T-helper 9 cell (primary cell): ENCODE measurements around the gene ZNF592.
"Not testable (repeated sequence)": the region's sequence is repeated elsewhere in the genome, so short reads cannot be mapped to it uniquely, and the experiment has no call there.

Experiments
- DNase-seq: peaks from one replicate; pipeline ENCODE4 v3.0.0-alpha.2; 2020
- total RNA-seq, 2 donors: gene quantifications; one replicate each; lab custom pipeline; 2026; lab: John Stamatoyannopoulos, UW

Gene ZNF592, protein sequence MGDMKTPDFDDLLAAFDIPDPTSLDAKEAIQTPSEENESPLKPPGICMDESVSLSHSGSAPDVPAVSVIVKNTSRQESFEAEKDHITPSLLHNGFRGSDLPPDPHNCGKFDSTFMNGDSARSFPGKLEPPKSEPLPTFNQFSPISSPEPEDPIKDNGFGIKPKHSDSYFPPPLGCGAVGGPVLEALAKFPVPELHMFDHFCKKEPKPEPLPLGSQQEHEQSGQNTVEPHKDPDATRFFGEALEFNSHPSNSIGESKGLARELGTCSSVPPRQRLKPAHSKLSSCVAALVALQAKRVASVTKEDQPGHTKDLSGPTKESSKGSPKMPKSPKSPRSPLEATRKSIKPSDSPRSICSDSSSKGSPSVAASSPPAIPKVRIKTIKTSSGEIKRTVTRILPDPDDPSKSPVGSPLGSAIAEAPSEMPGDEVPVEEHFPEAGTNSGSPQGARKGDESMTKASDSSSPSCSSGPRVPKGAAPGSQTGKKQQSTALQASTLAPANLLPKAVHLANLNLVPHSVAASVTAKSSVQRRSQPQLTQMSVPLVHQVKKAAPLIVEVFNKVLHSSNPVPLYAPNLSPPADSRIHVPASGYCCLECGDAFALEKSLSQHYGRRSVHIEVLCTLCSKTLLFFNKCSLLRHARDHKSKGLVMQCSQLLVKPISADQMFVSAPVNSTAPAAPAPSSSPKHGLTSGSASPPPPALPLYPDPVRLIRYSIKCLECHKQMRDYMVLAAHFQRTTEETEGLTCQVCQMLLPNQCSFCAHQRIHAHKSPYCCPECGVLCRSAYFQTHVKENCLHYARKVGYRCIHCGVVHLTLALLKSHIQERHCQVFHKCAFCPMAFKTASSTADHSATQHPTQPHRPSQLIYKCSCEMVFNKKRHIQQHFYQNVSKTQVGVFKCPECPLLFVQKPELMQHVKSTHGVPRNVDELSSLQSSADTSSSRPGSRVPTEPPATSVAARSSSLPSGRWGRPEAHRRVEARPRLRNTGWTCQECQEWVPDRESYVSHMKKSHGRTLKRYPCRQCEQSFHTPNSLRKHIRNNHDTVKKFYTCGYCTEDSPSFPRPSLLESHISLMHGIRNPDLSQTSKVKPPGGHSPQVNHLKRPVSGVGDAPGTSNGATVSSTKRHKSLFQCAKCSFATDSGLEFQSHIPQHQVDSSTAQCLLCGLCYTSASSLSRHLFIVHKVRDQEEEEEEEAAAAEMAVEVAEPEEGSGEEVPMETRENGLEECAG (N-terminal part only)
- total RNA-seq = 66.4 to 91.9 reads per million in 2 donors

DNA sequence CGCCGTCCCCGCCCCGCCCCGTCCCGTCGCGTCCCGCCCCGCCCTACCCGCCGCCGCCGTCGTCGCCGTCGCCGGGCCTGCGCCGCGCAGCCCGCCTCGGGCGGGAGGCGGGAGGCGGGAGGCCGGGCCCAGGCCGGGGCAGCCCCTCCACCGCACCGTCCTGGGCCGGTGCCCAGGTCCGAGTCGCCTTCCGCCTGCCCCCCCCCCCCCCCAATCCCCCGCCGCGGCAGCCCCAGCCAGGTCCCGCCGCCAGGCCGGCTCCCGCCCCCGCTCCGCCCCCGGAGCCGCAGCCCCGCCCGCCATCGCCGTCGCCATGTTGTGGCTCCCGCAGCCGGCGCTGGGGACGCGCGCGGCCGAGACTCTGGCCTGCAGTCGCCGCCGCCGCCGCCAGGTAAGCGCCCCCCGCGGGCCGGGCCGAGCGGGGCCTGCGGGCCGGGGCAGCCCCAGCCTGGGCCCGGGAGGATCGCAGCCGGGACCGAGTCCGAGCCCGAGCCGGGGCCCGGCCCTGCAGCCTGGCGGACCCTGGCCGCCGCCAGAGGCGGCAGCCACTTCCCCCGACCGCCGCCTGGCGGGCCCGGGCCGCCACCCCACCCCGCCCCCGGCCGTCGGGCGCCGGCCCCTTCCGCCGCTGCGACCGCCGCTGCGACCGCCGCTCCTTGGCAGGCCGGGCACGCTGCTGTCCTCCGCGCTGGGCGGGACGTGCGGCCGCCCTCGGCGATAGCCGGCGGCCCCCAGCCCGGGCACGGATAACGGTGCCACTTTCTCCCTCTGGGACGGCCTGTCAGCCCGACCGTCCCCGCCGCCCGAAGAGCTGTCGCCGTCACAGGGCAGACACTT is at the start of gene ZNF592:
ZNF592 (plus strand) TSS at position 319 of the 837 bp plus-strand sequence. CDS start 34,084 bp downstream, outside the sequence.
- peak; percentile 76 for DNase-seq

GRCh38 chr15:84699538-84700191 is 48.7 kb upstream of the ZNF592 start:
- DNase-seq = no peak

DNA sequence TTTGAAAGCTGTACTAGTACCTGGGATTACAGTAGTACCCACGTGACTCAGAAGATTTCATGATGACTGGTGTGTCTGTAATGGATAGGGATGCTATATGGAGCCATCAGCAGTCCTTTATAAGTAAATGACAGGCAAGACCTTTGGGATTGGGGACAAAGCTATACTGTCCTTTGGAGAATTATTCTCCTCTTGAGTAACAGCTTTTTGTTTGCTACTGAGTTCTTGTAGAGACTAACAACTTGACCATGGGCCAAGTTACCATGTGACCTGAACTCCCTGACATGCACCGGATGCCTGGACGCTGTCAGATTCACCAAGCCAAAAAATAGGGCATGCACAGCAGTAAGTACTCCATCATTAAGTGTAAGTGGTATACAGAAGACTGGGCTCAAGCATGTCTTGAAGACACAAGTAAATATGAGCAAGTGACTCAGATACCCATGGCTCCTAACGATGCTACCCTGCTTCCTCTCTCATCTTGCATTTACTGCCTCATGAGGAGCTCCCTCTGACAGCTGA is 45.4 kb upstream of the ZNF592 start:
- no peak for DNase-seq

DNA sequence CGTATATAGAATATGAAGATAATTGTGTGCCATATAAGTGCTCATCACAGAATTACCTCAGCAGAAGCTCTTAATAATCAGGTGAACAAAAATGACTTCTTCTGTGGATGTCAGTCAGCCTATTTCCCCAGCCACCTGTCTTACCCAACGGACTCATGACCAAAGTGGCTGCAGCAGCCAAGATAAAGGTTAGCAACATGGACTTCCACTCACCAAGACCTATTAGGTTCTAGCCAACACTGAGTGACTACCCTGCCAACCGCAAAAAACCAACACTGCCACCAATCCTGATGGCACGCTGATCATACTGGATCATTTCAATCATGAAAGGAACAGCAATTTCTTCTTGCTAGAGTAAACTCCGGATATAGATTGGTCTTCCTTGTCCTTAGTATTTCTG is 44.6 kb upstream of the ZNF592 start:
- DNase-seq = no peak

- DNase-seq = no peak
These were observed 34.0 kb upstream of the ZNF592 start for GRCh38 chr15:84714372-84714771.

- no peak for DNase-seq
These were observed 33.6 kb upstream of the ZNF592 start for GRCh38 chr15:84714821-84715220.

DNA sequence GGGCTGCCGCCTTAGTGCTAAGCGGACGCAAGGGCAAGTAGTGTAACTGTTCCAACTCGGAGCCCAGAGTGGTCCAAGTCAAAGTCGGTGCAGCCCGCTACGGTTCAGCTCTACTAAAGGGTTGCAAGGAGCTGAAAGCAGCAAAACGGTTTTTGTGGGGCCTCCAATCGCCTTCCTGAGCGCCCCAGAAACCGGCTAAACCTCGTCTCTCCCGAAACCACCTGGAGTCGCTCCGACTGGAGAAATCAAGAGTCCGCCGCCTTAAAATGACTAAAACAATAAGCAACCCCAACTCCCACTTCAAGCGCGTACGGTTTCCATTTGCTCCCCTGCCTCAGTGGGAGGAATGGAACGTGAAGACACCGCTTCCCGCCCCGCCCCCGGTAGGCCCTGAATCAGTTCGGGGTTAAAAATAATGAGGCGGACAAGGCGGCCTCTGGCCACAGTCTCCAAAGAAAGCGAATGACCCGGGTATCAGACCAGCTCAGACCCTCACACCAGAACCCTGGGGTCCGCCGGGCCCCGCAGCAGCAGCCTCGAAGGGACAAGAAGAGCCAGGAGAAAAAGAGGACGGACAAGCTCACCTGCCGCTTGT is 32.9 kb upstream of the ZNF592 start:
- DNase-seq = no peak

DNA sequence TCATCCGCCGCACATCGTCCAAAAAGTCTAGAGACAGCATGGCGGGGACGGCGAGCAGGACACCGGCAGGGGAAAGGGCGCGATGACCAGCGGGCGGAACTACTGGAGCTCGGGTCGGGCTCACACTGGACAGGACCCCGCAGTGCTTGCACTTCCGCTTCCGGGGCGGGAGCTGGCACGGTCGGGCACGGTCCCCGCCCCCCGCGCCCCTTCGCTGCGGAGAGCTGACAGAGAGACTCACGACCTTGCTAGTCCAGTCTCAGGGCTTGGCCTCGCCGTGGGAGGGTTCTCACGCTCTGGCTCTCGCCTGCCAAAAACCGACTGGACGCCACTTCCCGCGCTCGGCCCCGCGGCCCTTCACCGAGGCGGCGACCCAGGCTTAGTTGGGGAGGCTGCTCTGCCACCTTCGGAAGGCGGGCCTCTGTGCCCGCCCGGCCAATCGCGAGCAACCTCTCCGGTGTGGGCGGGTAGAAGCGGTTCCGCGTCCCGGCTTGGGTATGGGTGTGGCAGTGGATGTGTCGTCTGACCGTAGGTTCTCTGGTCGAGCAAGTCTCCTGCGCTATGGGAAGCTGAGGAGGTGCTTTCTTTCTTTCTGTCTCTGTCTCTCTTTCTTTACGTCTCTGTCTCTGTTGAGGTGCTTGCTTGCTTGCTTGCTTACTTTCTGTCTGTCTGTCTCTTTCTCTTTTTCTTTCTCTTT is 32.2 kb upstream of the ZNF592 start, which contains the start of gene SEC11A:
SEC11A (minus strand) TSS at position 104 of the 697 bp plus-strand sequence; CDS start at position 40, 64 bp downstream.
- DNase-seq = peak; percentile 84

DNA sequence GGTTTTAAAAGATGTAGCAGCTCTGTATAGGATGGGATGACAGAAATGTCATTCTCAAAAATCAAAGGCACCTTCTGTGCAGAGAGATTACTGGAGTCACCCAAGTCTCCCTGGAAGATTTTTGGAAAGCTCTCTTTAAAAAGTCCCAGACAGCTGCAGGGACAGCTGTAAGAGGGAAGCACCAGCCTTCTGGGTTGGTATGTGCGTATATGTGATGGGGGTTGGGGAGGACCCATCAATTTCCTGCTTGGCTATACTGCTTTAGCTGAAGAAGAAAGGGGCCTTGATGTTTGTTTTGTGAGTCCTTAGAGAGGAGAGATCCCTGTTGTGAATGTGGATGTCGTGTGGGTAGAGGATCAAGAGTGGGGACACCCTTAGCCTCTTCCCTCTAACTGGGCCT is 27.0 kb upstream of the ZNF592 start:
- DNase-seq = no peak

- no peak for DNase-seq
These were observed 25.8 kb upstream of the ZNF592 start for GRCh38 chr15:84722628-84723027.

- no peak for DNase-seq
These were observed 23.3 kb upstream of the ZNF592 start for GRCh38 chr15:84725001-84725491.

- DNase-seq = no peak
These were observed 21.0 kb upstream of the ZNF592 start for GRCh38 chr15:84727429-84727828.

DNA sequence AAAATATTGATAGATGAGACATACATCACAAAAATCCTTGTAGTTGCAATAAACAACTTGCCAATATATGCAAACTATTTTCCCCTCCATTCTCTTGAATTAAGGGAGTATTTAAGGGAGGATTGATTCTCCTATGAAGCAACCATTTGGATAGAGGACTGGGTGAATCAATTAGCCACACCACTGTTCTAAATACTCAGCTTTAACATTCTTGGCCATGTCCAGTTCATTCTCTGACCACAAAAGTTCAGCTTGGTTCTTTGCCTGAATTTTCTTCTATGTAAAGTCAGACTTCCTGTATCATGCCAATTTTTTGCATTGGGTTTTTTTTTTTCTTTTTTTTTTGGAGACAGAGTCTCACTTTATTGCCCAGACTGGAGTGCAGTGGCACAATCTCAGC is 16.6 kb upstream of the ZNF592 start:
- DNase-seq = no peak

GRCh38 chr15:84734794-84735479 is 13.5 kb upstream of the ZNF592 start:
- peak; percentile 46 for DNase-seq

GRCh38 chr15:84735480-84736061 is 12.8 kb upstream of the ZNF592 start:
- DNase-seq = not testable (repeated sequence)

- peak; percentile 32 for DNase-seq
These were observed 12.0 kb upstream of the ZNF592 start for GRCh38 chr15:84736375-84736774.

- DNase-seq = no peak
These were observed 11.4 kb upstream of the ZNF592 start for GRCh38 chr15:84737005-84737404.

DNA sequence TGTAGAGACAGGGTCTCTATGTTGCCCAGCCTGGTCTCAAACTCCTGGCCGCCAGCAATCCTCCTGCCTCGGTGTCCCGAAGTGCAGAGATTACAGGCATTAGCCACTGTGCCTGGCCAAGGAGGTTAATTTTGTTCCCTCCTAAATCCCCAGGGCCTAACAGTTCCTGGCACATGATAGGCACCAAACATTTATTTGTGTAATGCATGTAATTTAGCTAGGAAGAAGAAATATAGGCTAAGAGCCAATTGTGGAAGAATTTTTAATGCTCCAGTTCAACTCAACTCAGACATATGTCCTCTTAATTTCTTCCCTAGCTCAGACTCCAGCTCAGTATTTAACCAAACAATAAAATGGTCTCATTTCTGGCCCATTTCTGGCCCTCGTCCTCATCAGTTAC is 7.7 kb upstream of the ZNF592 start:
- DNase-seq = no peak

DNA sequence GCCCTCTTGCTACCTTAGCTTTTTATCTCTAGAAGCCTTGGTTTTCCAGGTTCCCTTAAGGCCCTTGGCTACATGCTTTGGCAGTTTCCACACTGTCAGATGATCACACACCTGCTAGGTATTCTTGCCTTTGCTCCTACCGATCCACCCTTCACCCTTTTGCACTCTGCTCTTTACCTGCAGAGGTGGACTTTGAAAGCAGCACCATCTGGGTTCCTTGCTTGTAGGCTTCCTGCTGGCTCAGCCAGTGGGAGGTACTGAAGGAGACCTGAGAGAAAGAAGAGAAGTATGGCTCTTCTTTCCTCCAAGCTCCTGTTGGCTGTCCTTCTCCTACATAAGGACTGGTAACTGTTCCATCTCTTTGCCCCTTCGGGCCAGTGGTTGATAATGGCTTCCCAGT is 7.3 kb upstream of the ZNF592 start:
- DNase-seq = no peak
